Loucy (cell line): Measurements from ENCODE around the gene AK6.

Experiments used
- CTCF ChIP-seq: fragments of 200-600 bp; sonication (generic); conservative IDR thresholded peaks from 2 replicates; pipeline ENCODE4 v1.5.1; 2014; ENCODE audit warnings: mild to moderate bottlenecking, antibody characterized with exemption, low read length
- EZH2phosphoT487 ChIP-seq: fragments of 200-600 bp; IDR thresholded peaks from 2 replicates; pipeline ENCODE4 v1.6.1; 2018; ENCODE audit warnings: antibody characterized with exemption, mild to moderate bottlenecking, moderate library complexity, borderline replicate concordance

- no peak for TF ChIP-seq CTCF
- TF ChIP-seq EZH2phosphoT487, result no peak
Observed at GRCh38 chr5:69378376-69378775, 9.1 kb upstream of the AK6 start.
